Activated CD8-positive, alpha-beta T cell treated with anti-CD3 and anti-CD28 coated beads for 36 hours (primary cell): ENCODE data around the gene RAPGEF5. TPM values are rescaled to one million over a fixed set of nuclear protein-coding genes. Genes with fewer than 3 reads are reported as not detected.

Experiments used
- ATAC-seq: fragments of 200-7000 bp; cut with Tn5 transposase; one replicate; pipeline ENCODE4 v1.10.0; 2021; ENCODE audit warnings: mild to moderate bottlenecking, moderate library complexity
- CTCF ChIA-PET: fragments of 350-600 bp; sonication (Branson Sonifier 250); formaldehyde crosslinking; loops from one replicate; lab custom pipeline; 2021; ENCODE audit warnings: antibody characterized with exemption; lab: Charles Lee
- POLR2A ChIA-PET: fragments of 350-600 bp; sonication (Branson Sonifier 250); formaldehyde crosslinking; loops from one replicate; lab custom pipeline; 2021; ENCODE audit warnings: antibody characterized with exemption; lab: Charles Lee
- DNase-seq: peaks from one replicate; pipeline ENCODE4 v3.0.0-alpha.2; 2020
- H3K27ac Mint-ChIP-seq: one replicate; pipeline ENCODE4 v1.8.0; 2021; ENCODE audit warnings: mild to moderate bottlenecking, mixed read lengths
- H3K27me3 Mint-ChIP-seq: one replicate; pipeline ENCODE4 v1.8.0; 2021; ENCODE audit warnings: mixed read lengths
- H3K36me3 Mint-ChIP-seq: one replicate; pipeline ENCODE4 v1.8.0; 2021; ENCODE audit warnings: low read depth, mixed read lengths
- H3K4me1 Mint-ChIP-seq: one replicate; pipeline ENCODE4 v1.8.0; 2021; ENCODE audit warnings: low read depth, mixed read lengths
- H3K4me3 Mint-ChIP-seq: one replicate; pipeline ENCODE4 v1.8.0; 2021; ENCODE audit warnings: mild to moderate bottlenecking, moderate library complexity, mixed read lengths
- H3K9me3 Mint-ChIP-seq: one replicate; pipeline ENCODE4 v1.8.0; 2021; ENCODE audit warnings: mixed read lengths
- intact Hi-C: fragments of 100-400 bp; cut with micrococcal nuclease; formaldehyde crosslinking; loops from one replicate; pipeline ENCODE4 v1.10.0; 2022
- total RNA-seq, 2 experiments: library from RNA; stranded (reverse); gene quantifications; one replicate each; pipeline ENCODE4 v1.2.3, GENCODE V29; 2021
- TF ChIP-seq, protein P1 (sequence below): fragments of 200-600 bp; IDR thresholded peaks from one replicate; pipeline ENCODE4 v1.8.0; 2022; ENCODE audit warnings: antibody characterized with exemption, mild to moderate bottlenecking

RAPGEF5 gene
- total RNA-seq, 2 experiments from 2014 or later = 0.92 to 0.99 TPM

- Mint-ChIP-seq H3K27me3 (no peaks in the 10 kb centered on the region), H3K36me3 (no peaks in the 10 kb centered on the region), H3K4me3 (no peak overlapping the region), H3K9me3 (no peaks in the 10 kb centered on the region), H3K27ac (no peak overlapping the region), H3K4me1 (no peaks in the 10 kb centered on the region)
- intact Hi-C loops = no loop called here
- TF ChIP-seq, protein P1, sequence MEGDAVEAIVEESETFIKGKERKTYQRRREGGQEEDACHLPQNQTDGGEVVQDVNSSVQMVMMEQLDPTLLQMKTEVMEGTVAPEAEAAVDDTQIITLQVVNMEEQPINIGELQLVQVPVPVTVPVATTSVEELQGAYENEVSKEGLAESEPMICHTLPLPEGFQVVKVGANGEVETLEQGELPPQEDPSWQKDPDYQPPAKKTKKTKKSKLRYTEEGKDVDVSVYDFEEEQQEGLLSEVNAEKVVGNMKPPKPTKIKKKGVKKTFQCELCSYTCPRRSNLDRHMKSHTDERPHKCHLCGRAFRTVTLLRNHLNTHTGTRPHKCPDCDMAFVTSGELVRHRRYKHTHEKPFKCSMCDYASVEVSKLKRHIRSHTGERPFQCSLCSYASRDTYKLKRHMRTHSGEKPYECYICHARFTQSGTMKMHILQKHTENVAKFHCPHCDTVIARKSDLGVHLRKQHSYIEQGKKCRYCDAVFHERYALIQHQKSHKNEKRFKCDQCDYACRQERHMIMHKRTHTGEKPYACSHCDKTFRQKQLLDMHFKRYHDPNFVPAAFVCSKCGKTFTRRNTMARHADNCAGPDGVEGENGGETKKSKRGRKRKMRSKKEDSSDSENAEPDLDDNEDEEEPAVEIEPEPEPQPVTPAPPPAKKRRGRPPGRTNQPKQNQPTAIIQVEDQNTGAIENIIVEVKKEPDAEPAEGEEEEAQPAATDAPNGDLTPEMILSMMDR = no peak
- ATAC-seq (no peak), DNase-seq (no peak)
- ChIA-PET CTCF (interaction anchor here (1.2 kb wide), 1 partner anchor 127 kb away, joined by 4 read pairs; no protein-coding TSS in a partner anchor), POLR2A (no interaction called here)
Observed at GRCh38 chr7:22325671-22326070, 31.3 kb downstream of the RAPGEF5 start.

DNA sequence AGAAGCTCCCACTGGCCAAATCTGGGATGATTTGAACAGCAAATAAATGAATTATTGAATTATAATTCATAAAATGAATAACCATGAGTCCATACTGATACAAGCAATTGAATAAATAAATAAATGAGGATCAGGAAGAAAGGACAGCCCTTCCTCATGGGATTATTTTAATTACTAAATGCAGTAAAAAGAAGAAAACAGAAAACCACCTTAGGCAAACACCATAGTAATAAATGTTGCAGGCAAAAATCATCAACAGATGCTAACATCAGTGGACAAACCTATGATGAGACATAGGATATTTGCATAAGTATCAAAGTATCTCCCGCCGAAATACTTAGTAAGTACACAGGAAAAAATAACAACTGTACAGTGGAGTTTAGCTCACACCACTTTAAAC lies 33.2 kb downstream of the RAPGEF5 start:
- Mint-ChIP-seq H3K36me3 (no peaks in the 10 kb centered on the region), H3K27me3 (no peaks in the 10 kb centered on the region), H3K27ac (no peak overlapping the region), H3K4me1 (no peaks in the 10 kb centered on the region), H3K9me3 (no peaks in the 10 kb centered on the region), H3K4me3 (no peak overlapping the region)
- CTCF ChIA-PET = interaction anchor here (1.5 kb wide), 1 partner anchor 8 kb away, joined by 3 read pairs; no protein-coding TSS in a partner anchor
- POLR2A ChIA-PET = no interaction called here
- ATAC-seq = no peak
- no peak for DNase-seq
- intact Hi-C loops = no loop called here
- TF ChIP-seq, protein P1 = no peak

DNA sequence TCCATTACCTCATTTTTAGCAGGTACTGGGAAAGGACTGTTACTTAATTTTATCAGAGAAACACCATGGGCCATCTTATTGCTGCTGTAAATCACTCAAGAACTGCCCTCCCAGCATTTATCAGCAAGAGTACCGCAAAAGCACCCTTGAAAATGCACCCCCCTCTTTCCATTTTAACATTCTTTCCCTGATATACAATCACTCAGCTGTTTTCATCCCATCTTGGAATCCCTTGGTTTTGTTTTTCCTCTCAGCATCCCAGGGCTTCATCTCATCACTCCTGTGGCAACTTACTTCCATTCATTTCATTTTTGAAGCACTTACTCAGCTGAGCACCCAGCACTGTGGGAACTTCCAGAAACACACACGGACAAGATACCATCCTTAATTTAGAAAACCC lies 36.5 kb downstream of the RAPGEF5 start:
- ATAC-seq = no peak
- Mint-ChIP-seq H3K27ac (no peak overlapping the region), H3K4me1 (no peaks in the 10 kb centered on the region), H3K9me3 (no peaks in the 10 kb centered on the region), H3K36me3 (no peaks in the 10 kb centered on the region), H3K4me3 (no peak overlapping the region), H3K27me3 (no peaks in the 10 kb centered on the region)
- intact Hi-C loops = no loop called here
- ChIA-PET CTCF (no interaction called here), POLR2A (interaction anchor here (0.7 kb wide), 1 partner anchor 197 kb away, joined by 3 read pairs; no protein-coding TSS in a partner anchor)
- no peak for DNase-seq
- TF ChIP-seq, protein P1 = no peak

DNA sequence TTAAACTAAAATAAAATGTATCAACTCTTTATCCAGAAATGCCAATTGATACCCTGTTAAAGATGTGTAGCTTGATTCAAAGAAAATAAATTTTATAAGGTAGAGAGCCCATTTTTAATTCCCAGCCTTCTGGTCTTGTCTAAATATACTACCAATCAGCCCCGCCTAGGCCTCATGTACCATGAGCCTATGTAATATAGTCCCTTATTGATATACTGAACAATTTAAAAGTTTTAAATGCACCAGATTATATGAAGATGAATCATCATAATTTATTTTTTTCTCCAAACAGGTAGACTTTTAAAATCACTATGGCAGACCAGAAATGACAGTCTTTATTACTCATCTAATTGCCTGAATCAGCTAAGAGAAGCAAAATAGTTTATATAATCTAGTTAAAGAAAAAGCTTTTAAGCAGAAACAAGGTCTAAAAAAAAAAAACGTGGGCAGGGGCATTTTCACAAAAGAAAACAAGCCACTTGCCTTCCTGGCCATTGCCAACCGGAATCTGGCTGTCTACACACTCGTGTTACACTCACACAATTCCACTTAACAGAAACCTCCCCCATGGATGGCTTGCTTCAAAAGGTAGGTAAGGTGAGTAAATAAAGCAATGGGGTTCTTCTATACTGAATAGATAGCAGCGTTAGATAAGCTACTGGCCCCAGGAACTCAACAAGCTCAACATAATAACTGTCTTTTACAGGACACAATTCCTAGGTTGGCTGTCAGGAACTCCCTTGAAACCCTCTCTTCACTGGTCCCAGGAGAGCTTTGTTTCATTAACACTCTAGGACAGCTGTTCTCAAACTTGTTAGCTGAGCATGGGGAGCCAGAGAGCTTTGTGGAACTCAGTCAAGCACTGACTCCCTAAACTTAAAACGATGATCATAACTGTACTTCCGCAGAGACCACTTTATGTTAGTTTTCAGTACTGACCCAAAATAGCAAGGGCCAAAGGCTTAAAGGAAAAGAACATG lies 37.2 kb downstream of the RAPGEF5 start:
- no peak for ATAC-seq
- CTCF ChIA-PET = no interaction called here
- no peaks in the 10 kb centered on the region for H3K36me3 Mint-ChIP-seq

More for the DNA sequence above, 37.2 kb downstream of the RAPGEF5 start:
- H3K27me3 Mint-ChIP-seq = no peaks in the 10 kb centered on the region
- H3K4me1 Mint-ChIP-seq = no peaks in the 10 kb centered on the region
- no peak overlapping the region for H3K4me3 Mint-ChIP-seq
- no peak overlapping the region for H3K27ac Mint-ChIP-seq
- no peaks in the 10 kb centered on the region for H3K9me3 Mint-ChIP-seq
- POLR2A ChIA-PET = interaction anchor here (0.7 kb wide), 1 partner anchor 196 kb away, joined by 3 read pairs; no protein-coding TSS in a partner anchor
- TF ChIP-seq, protein P1 = no peak
- DNase-seq = no peak
- intact Hi-C loops = no loop called here
